Suppressor macrophage treated with lipopolysaccharide for 1 hour (primary cell): ENCODE data around the gene MAGOH.

Experiments used
- DNase-seq, 3 donors: peaks; one replicate each; pipeline ENCODE4 v3.0.0-alpha.2; 2020 to 2022

MAGOH gene

GRCh38 chr1:53270107-53270506 is 31.8 kb upstream of the MAGOH start:
- DNase-seq = peak in 2 of 3 donors; percentile 5 to 18

GRCh38 chr1:53267761-53268160 is 29.4 kb upstream of the MAGOH start:
- no peak for DNase-seq

- peak in 1 of 3 donors; percentile 3 for DNase-seq
Observed at GRCh38 chr1:53266038-53266437, 27.7 kb upstream of the MAGOH start.

GRCh38 chr1:53265581-53265980 is 27.3 kb upstream of the MAGOH start:
- DNase-seq = no peak

- DNase-seq = no peak
Observed at GRCh38 chr1:53264048-53264447, 25.7 kb upstream of the MAGOH start.

GRCh38 chr1:53262000-53262399 is 23.7 kb upstream of the MAGOH start:
- no peak for DNase-seq

GRCh38 chr1:53260631-53261247 is 22.4 kb upstream of the MAGOH start:
- no peak for DNase-seq

- DNase-seq = no peak
Observed at GRCh38 chr1:53259932-53260331, 21.6 kb upstream of the MAGOH start.

- no peak for DNase-seq
Observed at GRCh38 chr1:53258216-53258615, 19.9 kb upstream of the MAGOH start.

- no peak for DNase-seq
Observed at GRCh38 chr1:53257454-53258081, 19.2 kb upstream of the MAGOH start.

GRCh38 chr1:53256511-53257453 is 18.5 kb upstream of the MAGOH start:
- DNase-seq = no peak

GRCh38 chr1:53255031-53255430 is 16.7 kb upstream of the MAGOH start:
- DNase-seq = no peak

GRCh38 chr1:53254011-53254640 is 15.8 kb upstream of the MAGOH start:
- no peak for DNase-seq

- DNase-seq = no peak
Observed at GRCh38 chr1:53250325-53250724, 12.0 kb upstream of the MAGOH start.

GRCh38 chr1:53249706-53250105 is 11.4 kb upstream of the MAGOH start:
- no peak for DNase-seq

GRCh38 chr1:53246261-53247134 is 8.2 kb upstream of the MAGOH start:
- no peak for DNase-seq

GRCh38 chr1:53244141-53244540 is 5.8 kb upstream of the MAGOH start:
- no peak for DNase-seq

- no peak for DNase-seq
Observed at GRCh38 chr1:53242381-53242780, 4.1 kb upstream of the MAGOH start.

GRCh38 chr1:53241828-53242227 is 3.5 kb upstream of the MAGOH start:
- no peak for DNase-seq

GRCh38 chr1:53237638-53238037 is 680 bp downstream of the MAGOH start:
- no peak for DNase-seq

GRCh38 chr1:53220962-53221286 is 17.4 kb downstream of the MAGOH start:
- no peak for DNase-seq

GRCh38 chr1:53220171-53220961 is 18.0 kb downstream of the MAGOH start, which contains the start of gene CZIB:
TSS of gene CZIB (minus strand) at chr1:53220634. CDS start at chr1:53220575, 59 bp downstream.
- peak; percentile 89 to 98 (median 96) for DNase-seq
